OCI-LY7 (cell line): ENCODE data around the gene PLA2G3. TPM values are rescaled to one million over a fixed set of nuclear protein-coding genes. Genes with fewer than 3 reads are reported as not detected.

Experiments used
- BruUV-seq: library from RNA; stranded (reverse); fragments of 400-500 nt; replicated peaks from 2 replicates; lab custom pipeline; 2021; lab: Mats Ljungman, UMichigan
- CTCF ChIA-PET: fragments of 300-600 bp; sonication (Branson Sonifier 250); formaldehyde crosslinking; loops from one replicate; lab custom pipeline; 2022; ENCODE audit warnings: antibody characterized with exemption; ENCODE audit not compliant: unreplicated experiment; lab: Charles Lee
- POLR2A ChIA-PET: fragments of 300-600 bp; sonication (Branson Sonifier 250); formaldehyde crosslinking; loops from one replicate; lab custom pipeline; 2022; ENCODE audit warnings: antibody characterized with exemption; lab: Charles Lee
- DNase-seq: peaks from one replicate; pipeline ENCODE4 v3.0.0-alpha.2; 2015; ENCODE audit warnings: low spot score
- H2AFZ ChIP-seq: fragments of 200-600 bp; sonication (generic), shearing (Covaris generic); 2 replicates; pipeline ENCODE4 v1.6.1; 2014; ENCODE audit warnings: mild to moderate bottlenecking, antibody characterized with exemption, low read length, moderate library complexity
- H3K27ac ChIP-seq: fragments of 200-600 bp; sonication (generic); 2 replicates; pipeline ENCODE4 v1.5.1; 2014; ENCODE audit warnings: mixed run types, low read depth, mild to moderate bottlenecking, moderate library complexity, low read length, inconsistent platforms; ENCODE audit not compliant: poor library complexity, severe bottlenecking
- H3K36me3 ChIP-seq: fragments of 200-600 bp; sonication (generic); 2 replicates; pipeline ENCODE4 v1.6.1; 2014; ENCODE audit warnings: mild to moderate bottlenecking, antibody characterized with exemption, low read length, moderate library complexity, mixed read lengths; ENCODE audit not compliant: insufficient read depth
- H3K4me1 ChIP-seq: fragments of 200-600 bp; sonication (generic); 2 replicates; pipeline ENCODE4 v1.5.1; 2014; ENCODE audit warnings: mild to moderate bottlenecking, low read length; ENCODE audit not compliant: insufficient read depth, poor library complexity, severe bottlenecking
- H3K4me2 ChIP-seq: fragments of 200-600 bp; sonication (generic); 2 replicates; pipeline ENCODE4 v1.6.1; 2014; ENCODE audit warnings: mild to moderate bottlenecking, low read length
- H3K4me3 ChIP-seq: fragments of 200-600 bp; sonication (generic); 2 replicates; pipeline ENCODE4 v1.5.1; 2014; ENCODE audit warnings: mild to moderate bottlenecking, low read depth, low read length; ENCODE audit not compliant: poor library complexity, severe bottlenecking
- H3K79me2 ChIP-seq: fragments of 200-600 bp; sonication (generic); 2 replicates; pipeline ENCODE4 v1.6.1; 2016; ENCODE audit warnings: low read depth, mild to moderate bottlenecking, low read length, moderate library complexity, mixed read lengths; ENCODE audit not compliant: insufficient read depth
- H3K9me2 ChIP-seq: fragments of 200-600 bp; sonication (generic); 2 replicates; pipeline ENCODE4 v1.6.1; 2016; ENCODE audit warnings: mild to moderate bottlenecking, low read length, mixed read lengths; ENCODE audit not compliant: insufficient read depth
- H3K9me3 ChIP-seq: fragments of 200-600 bp; sonication (generic); 2 replicates; pipeline ENCODE4 v1.6.1; 2014; ENCODE audit warnings: mild to moderate bottlenecking, mixed run types, low read length, mixed read lengths
- H4K20me1 ChIP-seq: fragments of 200-600 bp; sonication (generic); 2 replicates; pipeline ENCODE4 v1.6.1; 2014; ENCODE audit warnings: mild to moderate bottlenecking, antibody characterized with exemption, low read length, moderate library complexity, mixed read lengths; ENCODE audit not compliant: insufficient read depth
- CTCF ChIP-seq: fragments of 200-600 bp; sonication (generic); conservative IDR thresholded peaks from 2 replicates; pipeline ENCODE4 v1.5.1; 2014; ENCODE audit warnings: mild to moderate bottlenecking, antibody characterized with exemption, low read length, moderate library complexity, mixed read lengths
- EZH2phosphoT487 ChIP-seq: fragments of 200-600 bp; sonication (generic); IDR thresholded peaks from 2 replicates; pipeline ENCODE4 v1.6.1; 2018; ENCODE audit warnings: low read depth, borderline replicate concordance, mild to moderate bottlenecking, mixed run types, antibody characterized with exemption, low read length, moderate library complexity, mixed read lengths
- intact Hi-C: fragments of 100-400 bp; cut with micrococcal nuclease; formaldehyde crosslinking; loops from one replicate; pipeline ENCODE4 v1.10.0; 2022; ENCODE audit not compliant: unreplicated experiment
- total RNA-seq, 2 experiments: library from RNA; depleted of rRNA in 1 of 2; stranded (reverse); fragments of >200 nt in 1 of 2; shearing (Covaris generic) in 1 of 2; gene quantifications; 2 replicates each; pipeline ENCODE4 v1.2.3, GENCODE V29; 2014 to 2022

PLA2G3 gene
- total RNA-seq, 2 experiments from 2014 or later = not detected

GRCh38 chr22:31120230-31120629 lies 20.1 kb downstream of the PLA2G3 start:
- BruUV-seq = no TSS peak
- POLR2A ChIA-PET = interaction anchor here (0.6 to 1.0 kb wide), 2 partner anchors 12 to 432 kb away, joined by 3 to 4 read pairs; no protein-coding TSS in a partner anchor
- no peak for DNase-seq
- Histone ChIP-seq H3K4me3 (no peak overlapping the region), H3K27ac (no peak overlapping the region), H3K36me3 (no peaks in the 10 kb centered on the region), H3K4me2 (no peak overlapping the region), H3K9me2 (no peaks in the 10 kb centered on the region), H2AFZ (no peak overlapping the region), H4K20me1 (no peaks in the 10 kb centered on the region), H3K4me1 (no peaks in the 10 kb centered on the region), H3K9me3 (no peaks in the 10 kb centered on the region), H3K79me2 (no peaks in the 10 kb centered on the region)
- TF ChIP-seq EZH2phosphoT487 = no peak
- no peak for TF ChIP-seq CTCF
- CTCF ChIA-PET = no interaction called here
- intact Hi-C loops = no loop called here

- no peak for TF ChIP-seq EZH2phosphoT487
- TF ChIP-seq CTCF = no peak
- Histone ChIP-seq H3K4me1 (no peaks in the 10 kb centered on the region), H2AFZ (no peak overlapping the region), H3K36me3 (no peaks in the 10 kb centered on the region), H3K79me2 (no peaks in the 10 kb centered on the region), H3K9me2 (no peaks in the 10 kb centered on the region), H4K20me1 (no peaks in the 10 kb centered on the region), H3K4me2 (no peak overlapping the region), H3K27ac (no peak overlapping the region), H3K4me3 (no peak overlapping the region), H3K9me3 (no peaks in the 10 kb centered on the region)
- ChIA-PET POLR2A (interaction anchor here (0.6 kb wide), 1 partner anchor 46 kb away, joined by 4 read pairs; no protein-coding TSS in a partner anchor), CTCF (no interaction called here)
- no TSS peak for BruUV-seq
- intact Hi-C loops = no loop called here
- no peak for DNase-seq
These were observed 21.1 kb downstream of the PLA2G3 start for GRCh38 chr22:31119026-31119717.
